K562 (cell line): Measurements from ENCODE around the gene TRMT10A. TPM values are rescaled to one million over a fixed set of nuclear protein-coding genes. Genes with fewer than 3 reads are reported as not detected.

ENCODE experiments used
- ATAC-seq: fragments of 200-7000 bp; cut with Tn5 transposase; 3 replicates; pipeline ENCODE4 v1.9.1; 2020; ENCODE audit warnings: moderate library complexity
- BruUV-seq: library from RNA; stranded (reverse); fragments of 400-500 nt; replicated peaks from 2 replicates; lab custom pipeline; 2021; lab: Mats Ljungman, UMichigan
- CTCF ChIA-PET: fragments of 300-600 bp; formaldehyde crosslinking; extraction: SDS; loops from one replicate; lab custom pipeline; 2021; ENCODE audit warnings: low intra/inter-chr PET ratio; lab: Yijun Ruan, JAX
- POLR2A ChIA-PET: fragments of 300-600, 350-650 bp; sonication (Branson Sonifier 250); formaldehyde crosslinking; extraction: SDS; loops from one replicate; lab custom pipeline; 2021; ENCODE audit warnings: antibody characterized with exemption, inconsistent platforms; lab: Yijun Ruan, JAX
- DNase-seq, 4 experiments: peaks; one replicate each; pipeline versions ENCODE4 v3.0.0 to v3.0.0-alpha.2; 2011 to 2018; ENCODE audit warnings: low spot score in 3 of 4, mixed read lengths in 3 of 4; ENCODE audit errors: extremely low read depth in 1 of 4
- FAIRE-seq: peaks from 2 replicates; lab custom pipeline; 2011; peaks lifted over from hg19 to GRCh38; lab: Jason Lieb, UNC
- H2AFZ ChIP-seq: 2 replicates; pipeline ENCODE4 v1.6.0; 2011; ENCODE audit warnings: low read depth, low read length, control low read depth, inconsistent platforms
- H3K27ac ChIP-seq: fragments of 200-600 bp; 3 replicates; pipeline ENCODE4 v1.8.0; 2011; ENCODE audit warnings: low read depth, mild to moderate bottlenecking, control low read depth, inconsistent platforms, low read length, moderate library complexity, mixed read lengths; ENCODE audit errors: extremely low read depth
- H3K27me3 ChIP-seq, 2 experiments: fragments of 300-600 bp in 1 of 2; 2 replicates in 1 of 2; 3 replicates in 1 of 2; pipeline versions ENCODE4 v1.6.0 to v1.8.0; 2011; ENCODE audit warnings: inconsistent platforms in 2 of 2, low read length in 2 of 2, mild to moderate bottlenecking in 1 of 2, mixed read lengths in 1 of 2, moderate library complexity in 1 of 2; ENCODE audit not compliant: control insufficient read depth in 2 of 2, insufficient read depth in 2 of 2
- H3K36me3 ChIP-seq: fragments of 300-600 bp; 3 replicates; pipeline ENCODE4 v1.8.0; 2011; ENCODE audit warnings: mild to moderate bottlenecking, low read length, inconsistent platforms; ENCODE audit not compliant: control insufficient read depth, insufficient read depth
- H3K4me1 ChIP-seq, 2 experiments: fragments of 200-600 bp in 1 of 2; replicated peaks in 1 of 2; 2 replicates in 1 of 2; 3 replicates in 1 of 2; pipeline versions ENCODE4 v1.5.1 to v1.8.0; 2011; ENCODE audit warnings: inconsistent platforms in 2 of 2, low read length in 2 of 2, mild to moderate bottlenecking in 1 of 2, mixed read lengths in 1 of 2, moderate library complexity in 1 of 2; ENCODE audit not compliant: control insufficient read depth in 2 of 2, insufficient read depth in 2 of 2
- H3K4me2 ChIP-seq: 2 replicates; pipeline ENCODE4 v1.6.1; 2011; ENCODE audit warnings: low read length, control low read depth, inconsistent platforms, mixed read lengths; ENCODE audit not compliant: insufficient read depth
- H3K4me3 ChIP-seq: fragments of 200-600 bp; sonication (generic), shearing (Covaris generic); 2 replicates; pipeline ENCODE4 v1.5.1; 2016; ENCODE audit warnings: control low read depth, inconsistent platforms
- H3K79me2 ChIP-seq: fragments of 200-600 bp; 3 replicates; pipeline ENCODE4 v1.8.0; 2011; ENCODE audit warnings: low read length, inconsistent platforms; ENCODE audit not compliant: control insufficient read depth, insufficient read depth
- H3K9ac ChIP-seq, 2 experiments: 2 replicates each; pipeline versions ENCODE4 v1.6.0 to v1.6.1; 2011; ENCODE audit warnings: low read depth in 2 of 2, low read length in 2 of 2, control low read depth in 1 of 2, inconsistent platforms in 1 of 2, mild to moderate bottlenecking in 1 of 2, mixed read lengths in 1 of 2; ENCODE audit not compliant: insufficient read depth in 1 of 2
- H3K9me1 ChIP-seq: one replicate; pipeline ENCODE4 v1.6.0; 2011; ENCODE audit warnings: inconsistent platforms, mild to moderate bottlenecking, low read length, moderate library complexity; ENCODE audit not compliant: control insufficient read depth, insufficient read depth
- H3K9me3 ChIP-seq: replicated peaks from 2 replicates; pipeline ENCODE4 v1.5.1; 2011; ENCODE audit warnings: low read depth, low read length, inconsistent platforms; ENCODE audit not compliant: control insufficient read depth, insufficient read depth
- H4K20me1 ChIP-seq: replicated peaks from 2 replicates; pipeline ENCODE4 v1.6.1; 2011; ENCODE audit warnings: low read length, inconsistent platforms, mixed read lengths; ENCODE audit not compliant: control insufficient read depth, insufficient read depth
- PHB ChIP-seq: fragments of 250-450 bp; sonication (Bioruptor Pico); IDR thresholded peaks from 2 replicates; pipeline ENCODE4 v1.5.0; 2021
- POLR2AphosphoS2 ChIP-seq: IDR thresholded peaks from 2 replicates; pipeline ENCODE4 v1.6.1; 2012; ENCODE audit warnings: low read length, improper control_type of control experiment
- POLR3G ChIP-seq: IDR thresholded peaks from 2 replicates; pipeline ENCODE4 v1.6.1; 2011; ENCODE audit not compliant: insufficient read length, insufficient replicate concordance; ENCODE audit errors: extremely low read depth
- SMARCC2 ChIP-seq: fragments of 450-650 bp; IDR thresholded peaks from 2 replicates; pipeline ENCODE4 v1.6.1; 2017; ENCODE audit warnings: antibody characterized with exemption, moderate library complexity, mild to moderate bottlenecking, low read depth
- WGBS: fragments of 100-300 bp; shearing (Covaris generic); methylation state at CpG from one replicate; pipeline ENCODE4 v1.1.6; 2016; ENCODE audit warnings: low coverage, mixed read lengths; ENCODE audit not compliant: insufficient coverage; ENCODE audit errors: missing lambda C conversion rate; 5-methylcytosine and 5-hydroxymethylcytosine counted together
- in situ Hi-C: fragments of 300-500 bp; cut with MboI; formaldehyde crosslinking; loops from 4 replicates; pipeline ENCODE4 v1.15.0; 2018; ENCODE audit warnings: inconsistent platforms, mixed read lengths
- intact Hi-C: fragments of 100-400 bp; cut with micrococcal nuclease; formaldehyde crosslinking; loops from 2 replicates; pipeline ENCODE4 v1.14.2; 2022
- polyA plus RNA-seq, 8 experiments: library from polyadenylated mRNA; depleted of rRNA in 4 of 8; stranded (reverse) in 5 of 8; unstranded in 3 of 8; fragments of >200 nt; fragmentation: Nextera tagmentation in 2 of 8; fragmentation: Illumina TruSeq in 1 of 8; extraction: Ambion mirVana in 2 of 8; extraction: Trizol in 1 of 8; gene quantifications; 2 replicates each; pipeline versions ENCODE4 v1.2.1 to v1.2.3, GENCODE V29; 2011 to 2014; ENCODE audit warnings: inconsistent platforms in 1 of 8, missing spikeins in 1 of 8
- total RNA-seq, 7 experiments: library from RNA; depleted of rRNA in 6 of 7; stranded (reverse); fragments of >200 nt in 6 of 7; fragmentation: Illumina TruSeq in 2 of 7; extraction: Trizol in 2 of 7; gene quantifications; 2 replicates each; pipeline versions ENCODE4 v1.2.1 to v1.2.3, GENCODE V29; 2011 to 2021; ENCODE audit warnings: low replicate concordance in 1 of 7
- TF ChIP-seq, protein P1 (sequence below): IDR thresholded peaks from 2 replicates; pipeline ENCODE4 v1.6.1; 2016; ENCODE audit warnings: missing genetic modification characterization, missing compliant biosample characterization
- TF ChIP-seq, protein P2 (sequence below): sonication (generic); formaldehyde crosslinking; IDR thresholded peaks from 2 replicates; pipeline ENCODE4 v1.8.0; 2022; ENCODE audit warnings: mild to moderate bottlenecking, low read depth, missing genetic modification reagents
- TF ChIP-seq, protein P3 (sequence below), 2 experiments: IDR thresholded peaks; 2 replicates each; pipeline ENCODE4 v1.6.1; 2012; ENCODE audit warnings: improper control_type of control experiment in 2 of 2, low read depth in 2 of 2, low read length in 2 of 2, borderline replicate concordance in 1 of 2
- TF ChIP-seq, protein P4 (sequence below): fragments of 250-450 bp; sonication (Bioruptor Pico); IDR thresholded peaks from 2 replicates; pipeline ENCODE4 v1.5.0; 2022; ENCODE audit warnings: mild to moderate bottlenecking
- TF ChIP-seq, protein P5 (sequence below): sonication (generic); formaldehyde crosslinking; IDR thresholded peaks from 2 replicates; pipeline ENCODE4 v1.8.0; 2022; ENCODE audit warnings: missing genetic modification reagents, mild to moderate bottlenecking, borderline replicate concordance

The TRMT10A gene
- total and polyA plus RNA-seq, 9 of the 15 experiments (the other 6 are each of a cell fraction or from before 2014, with no cell fraction given) = 6.5 to 16.1 (median 12.7) TPM

DNA sequence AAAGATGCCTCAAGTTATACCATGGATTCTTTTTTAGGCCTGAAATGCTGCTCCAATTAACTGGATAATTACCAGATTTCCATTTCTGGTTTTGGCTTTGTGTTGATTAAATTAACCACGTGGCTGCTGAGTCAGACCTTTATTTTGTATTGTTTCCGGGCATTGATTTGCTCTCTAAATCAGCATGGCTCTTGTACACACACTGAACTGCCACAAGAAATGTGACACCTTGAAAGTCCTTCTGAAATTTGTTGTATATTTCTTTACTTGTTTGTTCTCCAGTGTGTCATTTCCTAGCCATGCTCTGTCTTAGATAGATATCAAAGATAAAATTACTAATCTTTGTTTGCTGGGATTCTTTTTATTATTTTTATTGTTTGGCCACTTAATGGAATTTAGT, 22.5 kb upstream of the TRMT10A start:
- BruUV-seq = no TSS peak
- intact Hi-C loops = no loop called here
- Histone ChIP-seq H3K4me1 (no peaks in the 10 kb centered on the region), H3K4me2 (no peak overlapping the region)
- FAIRE-seq = no peak
- WGBS = 0% methylated on average over 2 of the region's 2 CpGs
- TF ChIP-seq POLR2AphosphoS2 = no peak
- TF ChIP-seq, protein P1, sequence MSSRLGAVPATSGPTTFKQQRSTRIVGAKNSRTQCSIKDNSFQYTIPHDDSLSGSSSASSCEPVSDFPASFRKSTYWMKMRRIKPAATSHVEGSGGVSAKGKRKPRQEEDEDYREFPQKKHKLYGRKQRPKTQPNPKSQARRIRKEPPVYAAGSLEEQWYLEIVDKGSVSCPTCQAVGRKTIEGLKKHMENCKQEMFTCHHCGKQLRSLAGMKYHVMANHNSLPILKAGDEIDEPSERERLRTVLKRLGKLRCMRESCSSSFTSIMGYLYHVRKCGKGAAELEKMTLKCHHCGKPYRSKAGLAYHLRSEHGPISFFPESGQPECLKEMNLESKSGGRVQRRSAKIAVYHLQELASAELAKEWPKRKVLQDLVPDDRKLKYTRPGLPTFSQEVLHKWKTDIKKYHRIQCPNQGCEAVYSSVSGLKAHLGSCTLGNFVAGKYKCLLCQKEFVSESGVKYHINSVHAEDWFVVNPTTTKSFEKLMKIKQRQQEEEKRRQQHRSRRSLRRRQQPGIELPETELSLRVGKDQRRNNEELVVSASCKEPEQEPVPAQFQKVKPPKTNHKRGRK (tag) = no peak
- TF ChIP-seq, protein P2, sequence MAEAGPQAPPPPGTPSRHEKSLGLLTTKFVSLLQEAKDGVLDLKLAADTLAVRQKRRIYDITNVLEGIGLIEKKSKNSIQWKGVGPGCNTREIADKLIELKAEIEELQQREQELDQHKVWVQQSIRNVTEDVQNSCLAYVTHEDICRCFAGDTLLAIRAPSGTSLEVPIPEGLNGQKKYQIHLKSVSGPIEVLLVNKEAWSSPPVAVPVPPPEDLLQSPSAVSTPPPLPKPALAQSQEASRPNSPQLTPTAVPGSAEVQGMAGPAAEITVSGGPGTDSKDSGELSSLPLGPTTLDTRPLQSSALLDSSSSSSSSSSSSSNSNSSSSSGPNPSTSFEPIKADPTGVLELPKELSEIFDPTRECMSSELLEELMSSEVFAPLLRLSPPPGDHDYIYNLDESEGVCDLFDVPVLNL (CRISPR knock-in tag) = no peak
- TF ChIP-seq, protein P3, sequence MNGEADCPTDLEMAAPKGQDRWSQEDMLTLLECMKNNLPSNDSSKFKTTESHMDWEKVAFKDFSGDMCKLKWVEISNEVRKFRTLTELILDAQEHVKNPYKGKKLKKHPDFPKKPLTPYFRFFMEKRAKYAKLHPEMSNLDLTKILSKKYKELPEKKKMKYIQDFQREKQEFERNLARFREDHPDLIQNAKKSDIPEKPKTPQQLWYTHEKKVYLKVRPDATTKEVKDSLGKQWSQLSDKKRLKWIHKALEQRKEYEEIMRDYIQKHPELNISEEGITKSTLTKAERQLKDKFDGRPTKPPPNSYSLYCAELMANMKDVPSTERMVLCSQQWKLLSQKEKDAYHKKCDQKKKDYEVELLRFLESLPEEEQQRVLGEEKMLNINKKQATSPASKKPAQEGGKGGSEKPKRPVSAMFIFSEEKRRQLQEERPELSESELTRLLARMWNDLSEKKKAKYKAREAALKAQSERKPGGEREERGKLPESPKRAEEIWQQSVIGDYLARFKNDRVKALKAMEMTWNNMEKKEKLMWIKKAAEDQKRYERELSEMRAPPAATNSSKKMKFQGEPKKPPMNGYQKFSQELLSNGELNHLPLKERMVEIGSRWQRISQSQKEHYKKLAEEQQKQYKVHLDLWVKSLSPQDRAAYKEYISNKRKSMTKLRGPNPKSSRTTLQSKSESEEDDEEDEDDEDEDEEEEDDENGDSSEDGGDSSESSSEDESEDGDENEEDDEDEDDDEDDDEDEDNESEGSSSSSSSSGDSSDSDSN (IDR thresholded peaks at IDR 0.05; ENCODE audit: borderline replicate concordance in 1 of 2, low read depth in 2 of 2, low read length in 2 of 2) = no peak
- TF ChIP-seq, protein P4, sequence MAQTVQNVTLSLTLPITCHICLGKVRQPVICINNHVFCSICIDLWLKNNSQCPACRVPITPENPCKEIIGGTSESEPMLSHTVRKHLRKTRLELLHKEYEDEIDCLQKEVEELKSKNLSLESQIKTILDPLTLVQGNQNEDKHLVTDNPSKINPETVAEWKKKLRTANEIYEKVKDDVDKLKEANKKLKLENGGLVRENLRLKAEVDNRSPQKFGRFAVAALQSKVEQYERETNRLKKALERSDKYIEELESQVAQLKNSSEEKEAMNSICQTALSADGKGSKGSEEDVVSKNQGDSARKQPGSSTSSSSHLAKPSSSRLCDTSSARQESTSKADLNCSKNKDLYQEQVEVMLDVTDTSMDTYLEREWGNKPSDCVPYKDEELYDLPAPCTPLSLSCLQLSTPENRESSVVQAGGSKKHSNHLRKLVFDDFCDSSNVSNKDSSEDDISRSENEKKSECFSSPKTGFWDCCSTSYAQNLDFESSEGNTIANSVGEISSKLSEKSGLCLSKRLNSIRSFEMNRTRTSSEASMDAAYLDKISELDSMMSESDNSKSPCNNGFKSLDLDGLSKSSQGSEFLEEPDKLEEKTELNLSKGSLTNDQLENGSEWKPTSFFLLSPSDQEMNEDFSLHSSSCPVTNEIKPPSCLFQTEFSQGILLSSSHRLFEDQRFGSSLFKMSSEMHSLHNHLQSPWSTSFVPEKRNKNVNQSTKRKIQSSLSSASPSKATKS (CRISPR knock-in tag) = no peak
- TF ChIP-seq POLR3G = no peak
- TF ChIP-seq PHB (CRISPR knock-in tag) = no peak
- TF ChIP-seq SMARCC2 = no peak
- TF ChIP-seq, protein P5, sequence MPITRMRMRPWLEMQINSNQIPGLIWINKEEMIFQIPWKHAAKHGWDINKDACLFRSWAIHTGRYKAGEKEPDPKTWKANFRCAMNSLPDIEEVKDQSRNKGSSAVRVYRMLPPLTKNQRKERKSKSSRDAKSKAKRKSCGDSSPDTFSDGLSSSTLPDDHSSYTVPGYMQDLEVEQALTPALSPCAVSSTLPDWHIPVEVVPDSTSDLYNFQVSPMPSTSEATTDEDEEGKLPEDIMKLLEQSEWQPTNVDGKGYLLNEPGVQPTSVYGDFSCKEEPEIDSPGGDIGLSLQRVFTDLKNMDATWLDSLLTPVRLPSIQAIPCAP (CRISPR knock-in tag) = no peak
- TF ChIP-seq, all 486 proteins: peak for 0
- CTCF ChIA-PET = no interaction called here
- H3K9ac ChIP-seq = no peak overlapping the region
- H3K36me3 ChIP-seq = no peaks in the 10 kb centered on the region
- in situ Hi-C loops = no loop called here
- POLR2A ChIA-PET = no interaction called here
- no peak for DNase-seq
- H3K9me1 ChIP-seq = no peaks in the 10 kb centered on the region
- ATAC-seq = no peak
- H3K79me2 ChIP-seq = no peaks in the 10 kb centered on the region
- H3K9me3 ChIP-seq = no peaks in the 10 kb centered on the region
- H4K20me1 ChIP-seq = no peaks in the 10 kb centered on the region
- H3K27me3 ChIP-seq = no peaks in the 10 kb centered on the region; a peak in 1 of 5 replicates
- H3K27ac ChIP-seq = no peak overlapping the region
- H3K4me3 ChIP-seq = no peak overlapping the region
- H2AFZ ChIP-seq = no peak overlapping the region
